Astrocyte of the spinal cord (primary cell): ENCODE measurements around the gene NR2F1.

Experiments used
- DNase-seq: peaks from one replicate; pipeline ENCODE4 v3.0.0; 2011; ENCODE audit warnings: low read depth, low spot score
- H3K4me3 ChIP-seq: 2 replicates; pipeline ENCODE4 v1.5.1; 2011; ENCODE audit warnings: low read depth, mild to moderate bottlenecking, low read length, moderate library complexity
- CTCF ChIP-seq: IDR thresholded peaks from 2 replicates; pipeline ENCODE4 v1.5.1; 2012; ENCODE audit warnings: low read depth, mild to moderate bottlenecking, low read length, inconsistent platforms
- in situ Hi-C: cut with HindIII; loops from 2 replicates; pipeline ENCODE4 v1.10.0; 2017; ENCODE audit warnings: low sequenced_read_pairs

The NR2F1 gene

DNA sequence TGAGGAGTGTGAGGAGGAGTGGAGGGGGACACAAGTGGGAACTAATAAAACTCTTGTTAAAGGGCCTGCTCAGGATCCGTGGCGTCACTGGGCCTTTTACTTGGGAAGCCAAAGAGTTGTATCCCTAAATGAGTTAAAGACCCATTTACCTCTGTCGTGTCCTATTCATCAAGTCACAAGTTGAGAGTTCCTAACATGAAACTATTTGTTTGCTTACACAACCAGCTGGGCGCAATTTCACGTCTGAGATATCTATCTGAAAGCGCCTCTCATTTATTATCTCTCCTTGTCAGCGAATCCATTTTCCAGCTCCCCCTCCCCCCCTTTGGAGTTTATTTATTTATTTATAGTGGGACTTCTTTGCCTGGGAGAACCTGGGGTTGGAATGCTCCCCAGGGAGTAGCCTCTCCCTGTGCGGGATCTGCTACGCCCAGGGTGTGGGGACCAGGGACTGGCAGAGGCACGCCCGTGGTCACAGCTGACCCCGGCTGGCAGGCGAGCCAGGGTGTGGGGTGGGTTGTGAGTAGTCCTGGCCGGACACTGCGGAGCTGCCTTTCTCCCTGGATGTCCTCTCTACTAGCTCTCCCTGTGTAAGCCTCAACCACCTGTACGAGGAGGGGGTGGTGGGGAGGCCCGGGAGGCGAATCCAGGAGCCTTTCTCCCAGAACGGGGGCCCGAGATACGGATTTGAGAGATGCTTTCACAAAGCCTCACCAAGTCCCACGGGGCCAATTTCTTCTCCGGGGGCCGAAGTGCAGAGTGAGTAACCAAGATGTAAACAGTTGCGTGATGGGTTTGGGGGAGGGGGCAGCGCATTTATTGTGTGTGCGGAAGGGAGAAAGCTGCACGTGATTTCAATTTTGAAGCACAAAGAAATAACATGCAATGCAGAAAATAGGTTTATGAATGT lies 15.3 kb downstream of the NR2F1 start:
- peak; percentile 47 for DNase-seq
- no peak for TF ChIP-seq CTCF
- in situ Hi-C loops = no loop called here
- H3K4me3 ChIP-seq = peak overlapping the region; percentile 24

GRCh38 chr5:93599001-93599379 lies 16.0 kb downstream of the NR2F1 start:
- in situ Hi-C loops = no loop called here
- no peak for TF ChIP-seq CTCF
- peak overlapping the region; percentile 24 for H3K4me3 ChIP-seq
- DNase-seq = no peak

GRCh38 chr5:93599399-93600120 lies 16.5 kb downstream of the NR2F1 start:
- DNase-seq = peak; percentile 83
- no peak for TF ChIP-seq CTCF
- in situ Hi-C loops = no loop called here
- peak overlapping the region; percentile 24 for H3K4me3 ChIP-seq

DNA sequence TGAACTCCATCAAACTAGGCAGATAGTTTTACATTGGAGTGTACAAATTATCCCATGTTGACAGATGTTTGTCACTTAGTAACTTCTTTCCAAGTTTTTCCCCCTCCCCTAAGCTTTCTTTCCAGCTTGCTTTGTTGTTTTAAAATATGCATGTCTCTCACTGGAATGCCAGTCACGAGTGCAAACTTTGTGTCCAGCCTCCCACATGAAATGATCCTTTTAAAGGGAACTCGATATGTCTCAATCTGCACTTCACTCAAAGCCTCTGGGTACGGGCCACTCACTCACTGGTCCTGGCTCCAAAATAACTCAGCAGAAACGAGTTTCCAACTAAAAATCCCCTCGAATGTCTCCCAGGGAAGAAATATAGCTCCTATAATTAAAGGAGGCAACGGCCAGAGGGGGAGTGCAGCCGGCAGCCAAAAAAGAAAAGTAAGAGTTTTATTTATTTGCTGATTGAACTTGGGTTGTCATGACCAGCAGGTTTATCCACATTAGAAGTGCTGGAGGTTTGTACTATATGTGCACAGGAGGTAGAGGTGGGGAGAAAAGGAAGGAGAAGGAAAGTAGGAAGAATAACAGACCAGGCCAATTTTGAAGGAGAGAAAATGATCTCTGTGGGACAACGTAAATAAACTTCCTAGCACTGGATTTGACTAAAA lies 17.5 kb downstream of the NR2F1 start:
- peak overlapping the region; percentile 27 for H3K4me3 ChIP-seq
- DNase-seq = peak; percentile 64
- in situ Hi-C loops = no loop called here
- no peak for TF ChIP-seq CTCF

- peak overlapping the region; percentile 29 for H3K4me3 ChIP-seq
- in situ Hi-C loops = no loop called here
- TF ChIP-seq CTCF = no peak
- DNase-seq = peak; percentile 88
These were observed 18.2 kb downstream of the NR2F1 start for GRCh38 chr5:93601071-93601801.

GRCh38 chr5:93601802-93602155 lies 18.8 kb downstream of the NR2F1 start:
- DNase-seq = peak; percentile 50
- in situ Hi-C loops = no loop called here
- peak overlapping the region; percentile 29 for H3K4me3 ChIP-seq
- TF ChIP-seq CTCF = no peak
